ENCODE measurements around the gene NHLH1.

NHLH1 gene

DNA sequence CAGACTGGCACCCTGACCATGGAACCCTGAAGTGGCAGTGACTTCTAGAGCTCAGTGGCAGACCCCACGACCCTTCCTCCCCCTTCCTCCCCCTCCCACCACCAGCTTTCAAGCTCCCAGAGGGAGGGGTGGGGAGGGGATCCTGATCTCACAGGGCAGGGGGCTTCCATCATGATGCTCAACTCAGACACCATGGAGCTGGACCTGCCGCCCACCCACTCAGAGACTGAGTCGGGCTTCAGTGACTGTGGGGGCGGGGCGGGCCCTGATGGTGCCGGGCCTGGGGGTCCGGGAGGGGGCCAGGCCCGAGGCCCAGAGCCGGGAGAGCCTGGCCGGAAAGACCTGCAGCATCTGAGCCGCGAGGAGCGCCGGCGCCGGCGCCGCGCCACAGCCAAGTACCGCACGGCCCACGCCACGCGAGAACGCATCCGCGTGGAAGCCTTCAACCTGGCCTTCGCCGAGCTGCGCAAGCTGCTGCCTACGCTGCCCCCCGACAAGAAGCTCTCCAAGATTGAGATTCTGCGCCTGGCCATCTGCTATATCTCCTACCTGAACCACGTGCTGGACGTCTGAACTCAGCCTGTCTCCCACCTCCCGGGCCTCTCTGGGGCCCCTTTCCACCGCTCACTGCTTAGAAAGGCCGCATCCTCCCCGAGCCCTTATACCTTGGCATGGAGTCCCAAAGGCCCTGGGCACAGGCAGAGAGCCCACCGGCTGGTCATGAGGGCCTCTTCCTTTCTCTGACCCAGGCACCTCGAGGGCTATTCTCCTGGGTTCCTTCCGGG is 3.9 kb downstream of the NHLH1 start:
- Histone ChIP-seq H3K27me3 (ENCODE audit: insufficient read depth, poor library complexity, severe bottlenecking) (no peaks in the 10 kb centered on the region), H3K27ac (replicated peaks) (no peak overlapping the region), H3K4me3 (replicated peaks; ENCODE audit: insufficient read depth, low read length) (no peak overlapping the region)
- DNase-seq (ENCODE audit: low read depth in 1 of 2, low spot score in 1 of 2), result no peak
- TF ChIP-seq SPI1 (IDR thresholded peaks at IDR 0.05; ENCODE audit: borderline replicate concordance, low read depth) (no peak), GABPA (IDR thresholded peaks at IDR 0.05; ENCODE audit: low read depth) (no peak), POLR2AphosphoS5 (IDR thresholded peaks at IDR 0.05; ENCODE audit: low read depth) (no peak)
- TF ChIP-seq, protein P1, sequence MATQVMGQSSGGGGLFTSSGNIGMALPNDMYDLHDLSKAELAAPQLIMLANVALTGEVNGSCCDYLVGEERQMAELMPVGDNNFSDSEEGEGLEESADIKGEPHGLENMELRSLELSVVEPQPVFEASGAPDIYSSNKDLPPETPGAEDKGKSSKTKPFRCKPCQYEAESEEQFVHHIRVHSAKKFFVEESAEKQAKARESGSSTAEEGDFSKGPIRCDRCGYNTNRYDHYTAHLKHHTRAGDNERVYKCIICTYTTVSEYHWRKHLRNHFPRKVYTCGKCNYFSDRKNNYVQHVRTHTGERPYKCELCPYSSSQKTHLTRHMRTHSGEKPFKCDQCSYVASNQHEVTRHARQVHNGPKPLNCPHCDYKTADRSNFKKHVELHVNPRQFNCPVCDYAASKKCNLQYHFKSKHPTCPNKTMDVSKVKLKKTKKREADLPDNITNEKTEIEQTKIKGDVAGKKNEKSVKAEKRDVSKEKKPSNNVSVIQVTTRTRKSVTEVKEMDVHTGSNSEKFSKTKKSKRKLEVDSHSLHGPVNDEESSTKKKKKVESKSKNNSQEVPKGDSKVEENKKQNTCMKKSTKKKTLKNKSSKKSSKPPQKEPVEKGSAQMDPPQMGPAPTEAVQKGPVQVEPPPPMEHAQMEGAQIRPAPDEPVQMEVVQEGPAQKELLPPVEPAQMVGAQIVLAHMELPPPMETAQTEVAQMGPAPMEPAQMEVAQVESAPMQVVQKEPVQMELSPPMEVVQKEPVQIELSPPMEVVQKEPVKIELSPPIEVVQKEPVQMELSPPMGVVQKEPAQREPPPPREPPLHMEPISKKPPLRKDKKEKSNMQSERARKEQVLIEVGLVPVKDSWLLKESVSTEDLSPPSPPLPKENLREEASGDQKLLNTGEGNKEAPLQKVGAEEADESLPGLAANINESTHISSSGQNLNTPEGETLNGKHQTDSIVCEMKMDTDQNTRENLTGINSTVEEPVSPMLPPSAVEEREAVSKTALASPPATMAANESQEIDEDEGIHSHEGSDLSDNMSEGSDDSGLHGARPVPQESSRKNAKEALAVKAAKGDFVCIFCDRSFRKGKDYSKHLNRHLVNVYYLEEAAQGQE (IDR thresholded peaks at IDR 0.05; ENCODE audit: insufficient replicate concordance, low read depth), result no peak
- TF ChIP-seq, protein P2, sequence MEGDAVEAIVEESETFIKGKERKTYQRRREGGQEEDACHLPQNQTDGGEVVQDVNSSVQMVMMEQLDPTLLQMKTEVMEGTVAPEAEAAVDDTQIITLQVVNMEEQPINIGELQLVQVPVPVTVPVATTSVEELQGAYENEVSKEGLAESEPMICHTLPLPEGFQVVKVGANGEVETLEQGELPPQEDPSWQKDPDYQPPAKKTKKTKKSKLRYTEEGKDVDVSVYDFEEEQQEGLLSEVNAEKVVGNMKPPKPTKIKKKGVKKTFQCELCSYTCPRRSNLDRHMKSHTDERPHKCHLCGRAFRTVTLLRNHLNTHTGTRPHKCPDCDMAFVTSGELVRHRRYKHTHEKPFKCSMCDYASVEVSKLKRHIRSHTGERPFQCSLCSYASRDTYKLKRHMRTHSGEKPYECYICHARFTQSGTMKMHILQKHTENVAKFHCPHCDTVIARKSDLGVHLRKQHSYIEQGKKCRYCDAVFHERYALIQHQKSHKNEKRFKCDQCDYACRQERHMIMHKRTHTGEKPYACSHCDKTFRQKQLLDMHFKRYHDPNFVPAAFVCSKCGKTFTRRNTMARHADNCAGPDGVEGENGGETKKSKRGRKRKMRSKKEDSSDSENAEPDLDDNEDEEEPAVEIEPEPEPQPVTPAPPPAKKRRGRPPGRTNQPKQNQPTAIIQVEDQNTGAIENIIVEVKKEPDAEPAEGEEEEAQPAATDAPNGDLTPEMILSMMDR (IDR thresholded peaks at IDR 0.05; ENCODE audit: insufficient read depth, low read length), result no peak

DNA sequence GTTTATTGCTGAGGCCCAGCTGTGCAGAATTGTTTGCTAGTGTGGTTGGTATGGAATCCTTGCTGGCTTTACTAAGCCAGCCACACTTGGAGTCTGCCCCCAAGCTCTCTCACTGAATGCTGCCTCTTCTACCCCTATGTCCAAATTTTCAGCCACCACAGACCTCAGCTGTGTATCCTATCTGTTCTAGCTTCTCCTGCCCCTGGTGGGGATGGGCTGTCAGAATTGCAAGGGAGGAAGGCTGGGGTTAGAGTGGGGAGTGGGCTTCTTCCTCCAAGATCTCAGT is 4.4 kb downstream of the NHLH1 start:
- TF ChIP-seq, protein P1 (IDR thresholded peaks at IDR 0.05; ENCODE audit: insufficient replicate concordance, low read depth), result no peak
- TF ChIP-seq, protein P2 (IDR thresholded peaks at IDR 0.05; ENCODE audit: insufficient read depth, low read length), result no peak
- TF ChIP-seq GABPA (IDR thresholded peaks at IDR 0.05; ENCODE audit: low read depth) (no peak), POLR2AphosphoS5 (IDR thresholded peaks at IDR 0.05; ENCODE audit: low read depth) (no peak), SPI1 (IDR thresholded peaks at IDR 0.05; ENCODE audit: borderline replicate concordance, low read depth) (no peak)
- Histone ChIP-seq H3K27me3 (ENCODE audit: insufficient read depth, poor library complexity, severe bottlenecking) (no peaks in the 10 kb centered on the region), H3K4me3 (replicated peaks; ENCODE audit: insufficient read depth, low read length) (no peak overlapping the region), H3K27ac (replicated peaks) (no peak overlapping the region)
- no peak for DNase-seq (ENCODE audit: low read depth in 1 of 2, low spot score in 1 of 2)

DNA sequence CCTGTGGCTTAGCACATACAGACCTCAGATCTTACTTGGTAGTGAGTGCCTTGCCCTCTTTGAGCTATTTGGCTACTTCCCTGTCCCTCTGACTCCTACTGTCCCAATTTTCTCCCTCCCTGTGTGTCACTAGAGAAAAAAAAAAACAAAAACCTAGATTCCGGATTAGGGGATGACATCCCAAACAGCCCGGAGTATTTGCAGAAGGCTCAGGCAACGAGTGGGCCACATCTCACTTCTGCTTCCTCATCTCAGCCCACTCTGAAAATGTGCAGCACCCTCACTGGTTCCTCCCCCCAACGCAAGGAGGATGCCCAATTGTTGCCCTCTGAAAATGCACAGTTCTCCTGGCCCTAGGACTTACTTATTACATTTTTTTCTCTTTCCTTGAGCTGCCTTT is 4.9 kb downstream of the NHLH1 start:
- H3K27me3 ChIP-seq (ENCODE audit: insufficient read depth, poor library complexity, severe bottlenecking), result no peaks in the 10 kb centered on the region

More for the DNA sequence above, 4.9 kb downstream of the NHLH1 start:
- no peak overlapping the region for H3K4me3 ChIP-seq (replicated peaks; ENCODE audit: insufficient read depth, low read length)
- H3K27ac ChIP-seq (replicated peaks), result no peak overlapping the region
- TF ChIP-seq, protein P2 (IDR thresholded peaks at IDR 0.05; ENCODE audit: insufficient read depth, low read length), result no peak
- TF ChIP-seq GABPA (IDR thresholded peaks at IDR 0.05; ENCODE audit: low read depth), result no peak
- TF ChIP-seq, protein P1 (IDR thresholded peaks at IDR 0.05; ENCODE audit: insufficient replicate concordance, low read depth), result no peak
- no peak for TF ChIP-seq POLR2AphosphoS5 (IDR thresholded peaks at IDR 0.05; ENCODE audit: low read depth)
- no peak for TF ChIP-seq SPI1 (IDR thresholded peaks at IDR 0.05; ENCODE audit: borderline replicate concordance, low read depth)
- no peak for DNase-seq (ENCODE audit: low read depth in 1 of 2, low spot score in 1 of 2)

Measured in HL-60 (cell line).